GM21737 (cell line): ENCODE data around the gene CAPN11.
A peak's percentile ranks its signal among the peaks of the same experiment; 100 is the strongest.

Experiments used
- ATAC-seq: cut with Tn5 transposase; IDR thresholded peaks from one replicate; pipeline ENCODE4 v1.9.1; 2021; ENCODE audit warnings: mild to moderate bottlenecking, moderate library complexity; ENCODE audit not compliant: unreplicated experiment

CAPN11 gene

GRCh38 chr6:44202972-44203750, 44.5 kb downstream of the CAPN11 start:
- no peak for ATAC-seq

DNA sequence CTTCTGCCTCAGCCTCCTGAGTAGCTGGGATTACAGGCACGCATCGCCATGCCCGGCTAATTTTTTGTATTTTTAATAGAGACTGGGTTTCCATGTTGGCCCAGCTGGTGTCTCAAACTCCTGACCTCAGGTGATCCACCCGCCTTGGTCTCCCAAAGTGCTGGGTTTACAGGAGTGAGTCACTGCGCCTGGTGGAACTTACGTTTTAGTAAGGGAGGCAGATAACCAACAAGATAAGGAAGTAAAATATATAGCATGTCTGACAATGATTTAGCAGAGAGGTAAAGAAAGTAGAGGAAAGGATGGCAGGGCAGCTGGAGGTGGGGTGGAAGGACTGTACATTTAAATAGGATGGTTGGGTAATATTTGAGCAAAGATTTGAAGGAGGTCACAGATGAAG, 45.3 kb downstream of the CAPN11 start:
- no peak for ATAC-seq

- ATAC-seq, result no peak
Observed at GRCh38 chr6:44207966-44208365, 49.3 kb downstream of the CAPN11 start.

- no peak for ATAC-seq
Observed at GRCh38 chr6:44211284-44211683, 52.7 kb downstream of the CAPN11 start.

DNA sequence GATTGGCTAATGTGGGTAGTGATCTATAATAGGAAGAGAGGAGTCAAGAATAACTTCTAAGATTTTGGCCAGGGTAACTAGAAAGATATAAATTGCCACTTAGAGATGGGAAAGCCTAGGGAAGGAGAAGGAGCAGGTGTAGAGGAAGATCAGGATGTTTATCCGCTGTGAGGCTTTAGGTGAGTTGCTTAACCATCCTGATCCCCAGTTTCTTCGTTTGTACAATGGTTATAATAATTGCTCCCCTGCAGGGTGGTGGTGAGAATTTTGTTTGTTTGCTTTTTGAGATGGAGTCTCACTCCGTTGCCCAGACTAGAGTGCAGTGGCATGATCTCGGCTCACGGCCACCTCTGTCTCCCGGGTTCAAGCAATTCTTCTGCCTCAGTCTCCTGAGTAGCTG, 55.7 kb downstream of the CAPN11 start:
- no peak for ATAC-seq

DNA sequence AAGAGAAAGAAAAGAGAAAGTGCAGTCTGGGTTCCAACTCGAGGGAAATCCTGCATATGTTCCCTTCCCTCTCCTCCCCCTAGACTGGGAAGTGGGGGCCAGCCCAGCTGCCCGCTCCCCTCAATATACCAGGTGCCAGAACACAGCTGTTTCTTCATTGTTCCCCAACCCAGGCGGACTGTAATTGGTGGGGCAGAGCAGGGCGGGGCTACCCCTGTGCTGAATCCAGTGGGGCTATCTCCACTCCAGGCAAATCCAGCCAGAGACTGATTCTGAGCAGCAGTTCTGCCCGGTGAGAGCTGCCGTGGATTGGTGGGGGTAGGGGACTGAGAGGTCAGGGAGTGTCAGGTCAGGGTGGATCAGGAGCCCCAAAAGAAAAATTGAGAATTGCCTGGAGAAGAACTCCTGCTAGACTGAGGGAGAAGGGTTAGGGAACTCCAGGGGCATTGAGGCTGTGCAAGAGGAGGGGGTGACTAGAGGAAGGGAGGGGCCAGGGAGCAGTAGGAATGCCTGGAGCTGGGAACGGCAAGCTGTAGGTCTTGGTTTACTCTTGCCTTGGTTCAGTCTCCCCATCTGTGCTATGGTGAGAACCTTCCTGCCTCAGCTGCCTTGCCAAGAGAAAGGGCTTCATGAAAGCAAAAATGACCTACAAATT, 58.2 kb downstream of the CAPN11 start, which contains the start of gene MYMX:
MYMX (plus strand) TSS at position 250 of the 655 bp plus-strand sequence. CDS start 546 bp downstream, outside the sequence.
- no peak for ATAC-seq

DNA sequence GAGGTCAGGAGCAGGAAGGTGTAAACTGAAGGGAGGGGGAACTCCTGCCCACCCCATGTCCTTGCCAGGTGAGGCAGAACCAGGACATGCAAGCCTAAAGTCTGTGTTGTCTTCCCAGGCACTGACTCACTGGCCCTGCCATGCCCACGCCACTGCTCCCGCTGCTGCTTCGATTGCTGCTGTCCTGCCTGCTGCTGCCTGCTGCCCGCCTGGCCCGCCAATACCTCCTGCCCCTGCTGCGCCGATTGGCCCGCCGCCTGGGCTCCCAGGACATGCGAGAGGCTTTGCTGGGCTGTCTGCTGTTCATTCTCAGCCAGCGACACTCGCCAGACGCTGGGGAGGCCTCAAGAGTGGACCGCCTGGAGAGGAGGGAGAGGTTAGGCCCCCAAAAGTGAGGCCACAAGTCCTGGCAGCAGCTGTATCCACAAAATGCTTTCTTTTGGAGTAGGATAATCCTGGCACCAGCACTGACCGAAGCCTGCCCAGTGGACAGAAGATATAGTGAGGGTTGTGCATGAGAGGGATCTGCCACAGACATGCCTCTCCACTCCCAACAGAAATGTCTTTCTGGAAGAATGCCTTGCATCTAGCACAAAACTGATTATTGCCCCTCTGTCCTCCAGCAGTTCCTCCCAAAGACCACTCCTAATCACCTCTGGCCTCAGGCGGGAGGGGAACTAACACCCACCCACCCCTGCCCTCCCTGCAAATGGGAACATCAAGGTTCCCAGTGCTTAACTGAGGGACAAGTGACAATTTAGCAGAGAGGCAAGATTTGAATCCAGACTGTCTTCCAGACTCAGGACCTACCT, 58.9 kb downstream of the CAPN11 start:
- no peak for ATAC-seq

DNA sequence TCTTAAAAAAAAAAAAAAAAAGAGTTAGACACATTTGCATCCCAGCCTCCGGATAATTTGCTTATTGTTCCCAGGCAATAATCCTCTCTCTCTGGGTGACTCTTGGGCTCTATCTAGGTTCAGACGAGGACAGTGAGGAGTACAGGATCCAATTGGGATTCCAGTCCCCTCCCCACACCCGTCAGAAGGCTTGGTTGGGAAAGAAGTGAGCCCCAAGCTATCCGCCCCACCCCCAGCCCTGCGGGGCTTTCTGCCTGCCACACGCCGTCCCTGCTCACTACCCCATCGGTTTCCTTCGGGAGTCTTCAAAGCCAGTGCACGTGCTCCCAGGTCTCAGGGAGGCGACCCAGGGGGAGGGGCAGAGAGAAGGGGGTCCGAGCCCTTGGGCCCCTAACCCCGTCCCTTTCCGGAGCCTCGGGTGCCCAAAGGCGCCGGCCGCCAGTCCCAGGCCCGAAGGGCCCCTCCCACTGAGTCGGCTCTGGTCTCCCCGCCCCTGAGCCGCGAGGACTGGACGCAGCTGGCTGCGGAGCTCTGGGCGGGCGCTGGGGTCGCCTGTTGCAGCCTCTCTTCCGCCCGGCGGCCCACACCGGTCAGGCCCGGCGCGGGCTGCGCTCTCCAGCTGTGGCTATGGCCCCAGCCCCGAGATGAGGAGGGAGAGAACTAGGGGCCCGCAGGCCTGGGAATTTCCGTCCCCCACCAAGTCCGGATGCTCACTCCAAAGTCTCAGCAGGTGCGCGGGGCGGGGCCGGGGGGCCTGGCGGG, 60.6 kb downstream of the CAPN11 start:
- peak; percentile 42 for ATAC-seq

GRCh38 chr6:44219815-44220784, 61.5 kb downstream of the CAPN11 start:
- ATAC-seq, result no peak

GRCh38 chr6:44220913-44221290, 62.3 kb downstream of the CAPN11 start:
- ATAC-seq, result no peak

DNA sequence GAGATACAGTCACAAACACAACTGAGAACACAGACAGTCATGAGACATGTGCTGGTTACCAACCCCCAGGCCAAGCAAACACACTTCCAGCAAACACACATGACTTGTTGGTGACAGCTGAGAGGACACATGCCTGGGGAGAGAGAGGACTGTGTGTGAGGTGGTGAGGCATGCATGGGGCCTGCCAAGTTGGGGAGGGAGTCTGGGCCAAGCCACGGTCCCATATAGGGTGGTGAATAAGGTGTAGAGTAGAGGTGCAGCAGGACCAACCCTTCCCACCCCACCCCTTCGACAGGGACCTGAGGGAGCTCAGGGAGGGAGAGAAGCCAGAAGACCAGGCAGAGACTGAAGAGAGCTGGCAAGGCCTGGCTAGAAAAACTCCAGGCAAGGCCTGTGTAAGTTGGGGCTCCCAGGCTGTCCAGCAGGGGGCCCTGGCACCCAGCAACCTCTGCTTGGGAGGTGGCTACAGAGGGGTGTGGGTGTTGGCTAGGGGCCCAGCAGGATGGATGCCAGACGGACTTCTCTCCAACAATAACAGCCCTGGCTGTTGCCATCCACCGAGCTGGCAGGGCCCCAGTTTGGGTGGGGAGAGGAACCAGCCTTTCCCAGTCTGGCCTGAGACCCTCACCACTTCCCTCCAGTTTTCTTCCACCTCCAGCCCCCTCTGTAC, 62.8 kb downstream of the CAPN11 start:
- ATAC-seq, result no peak

GRCh38 chr6:44221961-44222335, 63.3 kb downstream of the CAPN11 start:
- ATAC-seq, result no peak

DNA sequence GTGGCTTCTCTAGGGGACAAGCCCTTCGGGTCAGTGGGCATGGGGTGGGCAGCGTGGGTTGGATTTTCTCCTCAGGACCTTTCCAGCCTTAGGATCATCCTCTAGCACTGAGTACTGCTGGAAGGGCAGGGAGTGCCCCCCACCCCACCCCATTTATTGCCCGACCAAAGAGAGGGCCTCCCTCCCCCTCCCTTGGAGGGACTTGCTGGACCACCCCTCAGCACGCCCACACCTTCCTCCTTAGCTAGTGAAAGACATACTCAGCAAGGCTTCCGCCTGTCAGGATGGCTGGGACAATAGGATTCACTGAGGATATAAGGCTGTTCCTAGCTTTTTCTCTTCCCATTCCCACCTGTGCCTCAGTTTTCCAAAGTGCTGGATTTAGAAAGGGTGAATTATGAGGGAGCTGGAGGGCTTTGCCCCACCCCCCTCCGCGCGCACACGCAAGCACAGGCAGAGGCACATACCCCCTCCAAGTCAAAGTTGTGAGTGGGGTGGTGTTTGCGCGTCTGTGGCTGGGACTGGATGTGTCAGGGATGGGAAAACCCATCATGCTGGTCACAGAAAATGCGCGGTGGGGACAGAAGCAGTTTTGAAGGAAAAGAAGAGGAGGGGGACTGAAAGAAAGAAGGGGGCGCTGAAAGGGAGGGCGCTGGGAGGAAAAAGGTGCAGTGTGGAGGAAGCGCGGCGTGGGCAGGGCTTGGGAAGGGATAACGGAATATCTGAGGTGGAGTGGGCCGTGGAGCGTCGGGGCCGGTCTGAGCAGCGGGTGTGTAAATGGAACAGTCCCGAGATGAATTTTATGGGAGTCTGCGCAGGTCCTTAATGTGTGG, 64.1 kb downstream of the CAPN11 start:
- ATAC-seq, result peak; percentile 3

- ATAC-seq, result peak; percentile 46
Observed at GRCh38 chr6:44223319-44224028, 64.9 kb downstream of the CAPN11 start, which contains the start of gene SLC29A1. Gene SLC29A1 (plus strand): TSS chr6:44223595. CDS start chr6:44227314, 3,719 bp downstream.

DNA sequence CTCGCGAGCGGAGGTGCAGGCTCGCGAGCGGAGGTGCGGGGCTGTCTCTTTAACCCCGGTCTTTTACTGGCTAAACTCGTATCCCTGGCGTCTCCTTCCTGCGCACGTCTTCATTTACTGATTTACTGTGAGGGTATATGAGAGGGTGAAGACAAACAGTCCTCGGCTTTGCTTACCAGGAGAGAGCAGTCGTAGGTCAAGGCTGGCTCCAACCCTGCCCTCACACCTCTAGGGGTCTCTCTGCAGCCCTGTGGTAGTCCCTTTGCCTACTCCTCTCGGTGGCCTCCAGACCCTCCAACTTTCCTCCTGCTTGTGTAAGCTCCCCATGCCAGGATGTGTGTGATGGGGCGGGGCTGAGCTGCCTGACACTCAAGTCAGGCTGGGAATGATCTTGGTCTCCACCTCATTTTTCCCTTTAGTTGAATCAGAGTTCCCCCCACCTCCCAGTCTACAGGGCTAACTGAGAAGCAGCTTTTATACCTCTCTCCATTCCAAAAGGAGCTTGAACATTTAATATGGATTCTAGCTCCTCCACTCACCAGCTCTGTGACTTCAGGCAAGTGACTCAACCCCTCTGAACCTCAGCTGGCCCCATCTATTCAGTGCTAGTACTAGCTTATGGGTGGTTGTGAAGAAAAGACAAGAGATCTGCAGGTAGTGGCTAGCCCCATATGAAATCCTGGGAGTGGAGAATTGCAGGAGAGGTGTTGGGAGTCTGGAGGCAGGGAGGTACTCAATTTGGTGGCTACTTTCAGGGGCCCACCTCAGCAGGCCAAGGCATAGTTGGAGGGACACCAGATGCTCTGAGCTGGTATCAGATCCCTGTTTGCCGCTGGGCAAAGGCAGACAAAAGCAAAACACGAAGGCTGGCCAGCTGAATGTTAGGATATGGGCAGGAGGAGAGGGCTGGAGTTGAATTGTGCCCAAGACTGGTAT, 65.7 kb downstream of the CAPN11 start:
- ATAC-seq, result peak; percentile 21

- ATAC-seq, result no peak
Observed at GRCh38 chr6:44224965-44225305, 66.3 kb downstream of the CAPN11 start.
